B cell (primary cell): ENCODE data around the gene SDK1. TPM values are rescaled to one million over a fixed set of nuclear protein-coding genes. Genes with fewer than 3 reads are reported as not detected.

Source experiments
- ATAC-seq: fragments of 200-7000 bp; cut with Tn5 transposase; one replicate; pipeline ENCODE4 v1.10.0; 2021; ENCODE audit warnings: low read depth, mild to moderate bottlenecking, moderate number of reproducible peaks, moderate library complexity
- CTCF ChIA-PET: fragments of 350-600 bp; sonication (Branson Sonifier 250); formaldehyde crosslinking; loops from one replicate; lab custom pipeline; 2021; ENCODE audit warnings: antibody characterized with exemption, inconsistent platforms; lab: Charles Lee
- POLR2A ChIA-PET: fragments of 350-600 bp; sonication (Branson Sonifier 250); formaldehyde crosslinking; loops from one replicate; lab custom pipeline; 2021; ENCODE audit warnings: antibody characterized with exemption; lab: Charles Lee
- DNase-seq: peaks from one replicate; pipeline ENCODE4 v3.0.0; 2013
- H2AFZ ChIP-seq: 2 replicates; pipeline ENCODE4 v1.6.1; 2012; ENCODE audit warnings: mild to moderate bottlenecking, low read depth, low read length; ENCODE audit not compliant: insufficient read depth, poor library complexity, severe bottlenecking
- H3K27ac ChIP-seq, 2 donors: 1 replicate in 1 of 2; 2 replicates in 1 of 2; pipeline ENCODE4 v1.5.1; 2012 to 2013; ENCODE audit warnings: low read length in 2 of 2, mild to moderate bottlenecking in 2 of 2, moderate library complexity in 1 of 2
- H3K27me3 ChIP-seq, 4 experiments: fragments of 200-600 bp in 1 of 4; sonication (generic) in 1 of 4; replicated peaks in 1 of 4; 1 replicate in 2 of 4; 2 replicates in 2 of 4; pipeline versions ENCODE4 v1.6.1 to v1.7.0; 2013 to 2016; ENCODE audit warnings: low read length in 3 of 4, mild to moderate bottlenecking in 2 of 4, mixed read lengths in 1 of 4, moderate library complexity in 1 of 4; ENCODE audit not compliant: insufficient read depth in 4 of 4, control insufficient read depth in 3 of 4; ENCODE audit errors: control extremely low read depth in 1 of 4
- H3K36me3 ChIP-seq, 2 experiments: replicated peaks in 1 of 2; 1 replicate in 1 of 2; 2 replicates in 1 of 2; pipeline versions ENCODE4 v1.6.1 to v1.7.1; 2013; ENCODE audit warnings: low read length in 1 of 2; ENCODE audit not compliant: insufficient read depth in 2 of 2, control insufficient read depth in 1 of 2; ENCODE audit errors: control extremely low read depth in 1 of 2, extremely low read depth in 1 of 2
- H3K4me1 ChIP-seq, 2 donors: fragments of 200-600 bp in 1 of 2; sonication (generic) in 1 of 2; 1 replicate in 1 of 2; 2 replicates in 1 of 2; pipeline versions ENCODE4 v1.5.1 to v1.6.1; 2013 to 2017; ENCODE audit warnings: low read length in 2 of 2; ENCODE audit not compliant: control insufficient read depth in 2 of 2, insufficient read depth in 2 of 2
- H3K4me2 ChIP-seq: replicated peaks from 2 replicates; pipeline ENCODE3; 2012; ENCODE audit warnings: mild to moderate bottlenecking, low read depth, low read length; ENCODE audit not compliant: poor library complexity, severe bottlenecking
- H3K4me3 ChIP-seq, 5 experiments: fragments of 200-600 bp in 1 of 5; sonication (generic) in 1 of 5; 1 replicate in 3 of 5; 2 replicates in 2 of 5; pipeline versions ENCODE4 v1.5.1 to v1.7.0; 2011 to 2016; ENCODE audit warnings: low read length in 4 of 5, mild to moderate bottlenecking in 4 of 5, low read depth in 2 of 5, control low read depth in 1 of 5, moderate library complexity in 1 of 5; ENCODE audit not compliant: insufficient read depth in 1 of 5; ENCODE audit errors: control extremely low read depth in 1 of 5, extremely low read depth in 1 of 5
- H3K79me2 ChIP-seq: fragments of 200-600 bp; sonication (generic); one replicate; pipeline ENCODE4 v1.6.0; 2016; ENCODE audit warnings: low read length; ENCODE audit not compliant: control insufficient read depth, insufficient read depth
- H3K9ac ChIP-seq: fragments of 200-600 bp; sonication (generic); 2 replicates; pipeline ENCODE4 v1.6.1; 2017; ENCODE audit warnings: mild to moderate bottlenecking, low read length, moderate library complexity
- H3K9me3 ChIP-seq, 3 donors: one replicate each; pipeline versions ENCODE4 v1.6.1 to v1.7.1; 2013; ENCODE audit warnings: low read length in 2 of 3; ENCODE audit not compliant: control insufficient read depth in 2 of 3, insufficient read depth in 1 of 3; ENCODE audit errors: control extremely low read depth in 1 of 3
- H4K20me1 ChIP-seq: 2 replicates; pipeline ENCODE4 v1.6.0; 2012; ENCODE audit warnings: mild to moderate bottlenecking, low read length; ENCODE audit not compliant: insufficient read depth, control insufficient read depth, poor library complexity, severe bottlenecking
- H3K27ac Mint-ChIP-seq: one replicate; pipeline ENCODE4 v1.8.0; 2021; ENCODE audit warnings: mixed read lengths
- H3K27me3 Mint-ChIP-seq: one replicate; pipeline ENCODE4 v1.8.0; 2021; ENCODE audit warnings: mixed read lengths
- H3K4me1 Mint-ChIP-seq: one replicate; pipeline ENCODE4 v1.8.0; 2021; ENCODE audit warnings: mixed read lengths
- H3K4me3 Mint-ChIP-seq: one replicate; pipeline ENCODE4 v1.8.0; 2021; ENCODE audit warnings: mixed read lengths
- H3K9me3 Mint-ChIP-seq: one replicate; pipeline ENCODE4 v1.8.0; 2022; ENCODE audit warnings: mixed read lengths; ENCODE audit not compliant: insufficient read depth
- CTCF ChIP-seq: fragments of 200-600 bp; IDR thresholded peaks from one replicate; pipeline ENCODE4 v1.8.0; 2022; ENCODE audit warnings: antibody characterized with exemption, mild to moderate bottlenecking
- EZH2 ChIP-seq: IDR thresholded peaks from 2 replicates; pipeline ENCODE4 v1.6.1; 2012; ENCODE audit warnings: borderline replicate concordance, low read depth, mild to moderate bottlenecking, moderate library complexity, low read length; ENCODE audit not compliant: insufficient read depth, poor library complexity, severe bottlenecking
- WGBS: methylation state at CpG from one replicate; pipeline ENCODE4 v1.1.5; 2013; ENCODE audit warnings: missing lambda C conversion rate; ENCODE audit not compliant: insufficient coverage; 5-methylcytosine and 5-hydroxymethylcytosine counted together
- intact Hi-C: fragments of 100-400 bp; cut with micrococcal nuclease; formaldehyde crosslinking; loops from one replicate; pipeline ENCODE4 v1.10.0; 2022
- polyA plus RNA-seq: library from polyadenylated mRNA; depleted of rRNA; stranded (reverse); fragments of >200 nt; gene quantifications from 2 replicates; pipeline ENCODE4 v1.2.3, GENCODE V29; 2012
- total RNA-seq, 2 donors: library from RNA; stranded (reverse); fragments of 120-200 nt in 1 of 2; gene quantifications; 1 replicate in 1 of 2; 2 replicates in 1 of 2; pipeline versions ENCODE4 v1.2.3 to v1.2.4, GENCODE V29; 2013 to 2022

SDK1 gene
- total and polyA plus RNA-seq, 2 donors (not counting 1 experiment from before 2014, with no cell fraction given), result 0.73 to 2.0 TPM

- Mint-ChIP-seq H3K4me3 (no peak overlapping the region), H3K27me3 (no peaks in the 10 kb centered on the region), H3K9me3 (no peaks in the 10 kb centered on the region), H3K27ac (no peak overlapping the region), H3K4me1 (no peaks in the 10 kb centered on the region)
- Histone ChIP-seq H3K36me3 (no peaks in the 10 kb centered on the region), H3K4me2 (no peak overlapping the region), H3K9ac (no peak overlapping the region), H3K27ac (no peak overlapping the region), H3K4me3 (no peak overlapping the region), H3K27me3 (no peaks in the 10 kb centered on the region), H3K9me3 (no peaks in the 10 kb centered on the region), H2AFZ (no peak overlapping the region), H3K4me1 (no peaks in the 10 kb centered on the region), H4K20me1 (no peaks in the 10 kb centered on the region), H3K79me2 (no peaks in the 10 kb centered on the region)
- 93% methylated on average over 20 of the region's 20 CpGs for WGBS
- ATAC-seq, result no peak
- intact Hi-C loops, result no loop called here
- no peak for DNase-seq
- TF ChIP-seq EZH2 (no peak), CTCF (no peak)
- ChIA-PET CTCF (no interaction called here), POLR2A (no interaction called here)
Observed at GRCh38 chr7:4134631-4135030, 833.6 kb downstream of the SDK1 start.

GRCh38 chr7:4135301-4135700, 834.2 kb downstream of the SDK1 start:
- DNase-seq, result no peak
- no peak overlapping the region for H3K4me2 ChIP-seq
- intact Hi-C loops, result no loop called here
- H3K27ac ChIP-seq, result no peak overlapping the region
- WGBS, result 91% methylated on average over 11 of the region's 12 CpGs
- H3K27me3 ChIP-seq, result no peaks in the 10 kb centered on the region
- CTCF ChIA-PET, result no interaction called here
- no peak overlapping the region for H3K9ac ChIP-seq
- H3K27me3 Mint-ChIP-seq, result no peaks in the 10 kb centered on the region
- H3K27ac Mint-ChIP-seq, result no peak overlapping the region
- TF ChIP-seq CTCF (no peak), EZH2 (no peak)
- H3K4me1 Mint-ChIP-seq, result no peaks in the 10 kb centered on the region
- no peaks in the 10 kb centered on the region for H3K36me3 ChIP-seq
- H3K9me3 Mint-ChIP-seq, result no peaks in the 10 kb centered on the region
- H4K20me1 ChIP-seq, result no peaks in the 10 kb centered on the region
- H3K4me1 ChIP-seq, result no peaks in the 10 kb centered on the region
- H2AFZ ChIP-seq, result no peak overlapping the region
- no peak overlapping the region for H3K4me3 Mint-ChIP-seq
- POLR2A ChIA-PET, result no interaction called here
- H3K9me3 ChIP-seq, result no peaks in the 10 kb centered on the region
- no peak for ATAC-seq
- H3K4me3 ChIP-seq, result no peak overlapping the region
- no peaks in the 10 kb centered on the region for H3K79me2 ChIP-seq
